ENCODE results near the gene RALGAPA2.

The RALGAPA2 gene

DNA sequence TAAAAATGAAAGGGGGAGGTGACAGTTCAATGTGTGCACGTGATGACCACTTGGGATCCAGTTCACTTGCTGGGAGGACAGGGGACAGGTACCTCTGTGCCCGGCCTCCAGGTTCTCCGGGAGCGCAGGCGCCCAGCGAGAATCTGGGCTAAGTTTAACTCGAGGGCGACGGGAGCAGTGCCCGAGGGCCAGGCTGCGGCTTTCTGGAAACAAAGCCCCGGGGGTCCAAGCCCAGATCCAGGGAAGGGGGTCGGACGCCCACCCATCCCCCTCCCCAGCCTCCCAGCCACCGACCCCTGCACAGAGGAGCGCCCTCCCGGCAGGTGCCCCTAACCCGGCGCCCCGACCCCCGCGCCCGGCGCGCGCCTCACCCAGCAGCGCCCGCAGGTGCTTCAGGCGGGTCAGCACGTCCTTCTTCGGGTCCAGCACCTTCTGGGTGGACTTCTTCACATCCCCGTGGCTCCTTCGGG lies 405 bp downstream of the RALGAPA2 start:
- no peak for DNase-seq (ENCODE audit: low read depth)
- TF ChIP-seq, protein P1, sequence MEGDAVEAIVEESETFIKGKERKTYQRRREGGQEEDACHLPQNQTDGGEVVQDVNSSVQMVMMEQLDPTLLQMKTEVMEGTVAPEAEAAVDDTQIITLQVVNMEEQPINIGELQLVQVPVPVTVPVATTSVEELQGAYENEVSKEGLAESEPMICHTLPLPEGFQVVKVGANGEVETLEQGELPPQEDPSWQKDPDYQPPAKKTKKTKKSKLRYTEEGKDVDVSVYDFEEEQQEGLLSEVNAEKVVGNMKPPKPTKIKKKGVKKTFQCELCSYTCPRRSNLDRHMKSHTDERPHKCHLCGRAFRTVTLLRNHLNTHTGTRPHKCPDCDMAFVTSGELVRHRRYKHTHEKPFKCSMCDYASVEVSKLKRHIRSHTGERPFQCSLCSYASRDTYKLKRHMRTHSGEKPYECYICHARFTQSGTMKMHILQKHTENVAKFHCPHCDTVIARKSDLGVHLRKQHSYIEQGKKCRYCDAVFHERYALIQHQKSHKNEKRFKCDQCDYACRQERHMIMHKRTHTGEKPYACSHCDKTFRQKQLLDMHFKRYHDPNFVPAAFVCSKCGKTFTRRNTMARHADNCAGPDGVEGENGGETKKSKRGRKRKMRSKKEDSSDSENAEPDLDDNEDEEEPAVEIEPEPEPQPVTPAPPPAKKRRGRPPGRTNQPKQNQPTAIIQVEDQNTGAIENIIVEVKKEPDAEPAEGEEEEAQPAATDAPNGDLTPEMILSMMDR (conservative IDR thresholded peaks at IDR 0.05; ENCODE audit: control insufficient read depth, insufficient read depth, low read depth, low read length), result no peak
- peak overlapping the region; percentile 62 for H3K4me3 ChIP-seq (ENCODE audit: control insufficient read depth, low read depth, low read length)

DNA sequence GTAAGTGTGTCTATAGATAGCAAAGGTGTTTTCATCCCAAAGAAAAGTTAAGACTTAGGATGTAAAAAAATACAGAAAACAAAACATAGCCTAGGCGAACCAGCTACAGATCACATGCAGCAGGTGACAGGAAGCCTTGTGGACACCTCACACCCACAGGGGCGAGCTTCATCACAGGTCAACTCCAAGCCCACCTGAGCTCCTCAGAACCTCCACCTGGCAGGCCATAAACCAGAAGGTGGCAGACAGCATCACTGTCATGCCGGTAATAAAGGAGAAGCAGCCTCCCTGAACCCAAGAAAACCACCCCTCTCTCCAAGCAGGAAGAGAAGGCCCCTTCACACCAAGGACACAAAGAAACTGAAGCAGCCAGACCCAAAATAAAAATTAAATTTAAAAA lies 1.0 kb downstream of the RALGAPA2 start:
- no peak overlapping the region for H3K4me3 ChIP-seq (ENCODE audit: control insufficient read depth, low read depth, low read length)
- TF ChIP-seq, protein P1 (conservative IDR thresholded peaks at IDR 0.05; ENCODE audit: control insufficient read depth, insufficient read depth, low read depth, low read length), result no peak
- DNase-seq (ENCODE audit: low read depth), result no peak

DNA sequence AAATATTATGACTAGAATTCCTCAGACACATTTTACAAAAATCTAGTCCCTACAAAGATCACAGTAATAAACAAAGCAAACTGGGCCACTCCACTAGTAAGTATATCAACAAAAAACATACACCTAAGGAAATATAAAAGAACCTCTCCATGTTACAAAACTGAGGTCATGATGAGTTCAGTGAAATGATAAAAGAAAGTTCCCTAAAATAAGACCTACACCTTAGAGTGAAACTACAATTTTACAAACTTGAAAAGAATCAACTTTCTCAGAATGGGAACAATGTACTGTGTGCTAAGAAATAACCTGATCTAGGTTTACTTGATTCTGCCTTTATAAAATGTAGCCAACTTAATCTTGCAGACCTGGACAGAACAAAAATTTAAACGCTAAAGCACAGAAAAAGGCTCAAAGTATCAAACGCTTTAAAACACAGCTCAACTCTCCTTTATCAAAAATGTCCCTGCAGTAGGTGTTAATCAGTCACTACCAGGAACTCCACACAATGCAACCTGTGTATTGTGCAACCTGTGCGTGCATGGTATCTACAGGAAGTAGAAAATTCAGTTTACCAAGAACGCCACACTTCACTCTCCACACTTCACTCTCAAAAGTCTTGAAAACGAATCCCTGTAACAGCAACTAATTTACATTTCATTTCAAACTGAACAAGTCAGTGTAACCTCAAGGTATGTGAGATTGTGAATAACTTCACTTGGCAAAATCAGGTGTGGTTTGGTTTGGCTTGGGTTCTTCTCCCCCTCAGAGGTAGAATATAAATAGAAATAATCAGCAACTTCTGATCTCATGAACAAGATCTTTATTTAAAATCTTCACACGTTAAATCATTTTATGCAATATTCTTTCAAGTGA lies 1.8 kb downstream of the RALGAPA2 start:
- no peak overlapping the region for H3K4me3 ChIP-seq (ENCODE audit: control insufficient read depth, low read depth, low read length)
- TF ChIP-seq, protein P1 (conservative IDR thresholded peaks at IDR 0.05; ENCODE audit: control insufficient read depth, insufficient read depth, low read depth, low read length), result no peak
- no peak for DNase-seq (ENCODE audit: low read depth)

DNA sequence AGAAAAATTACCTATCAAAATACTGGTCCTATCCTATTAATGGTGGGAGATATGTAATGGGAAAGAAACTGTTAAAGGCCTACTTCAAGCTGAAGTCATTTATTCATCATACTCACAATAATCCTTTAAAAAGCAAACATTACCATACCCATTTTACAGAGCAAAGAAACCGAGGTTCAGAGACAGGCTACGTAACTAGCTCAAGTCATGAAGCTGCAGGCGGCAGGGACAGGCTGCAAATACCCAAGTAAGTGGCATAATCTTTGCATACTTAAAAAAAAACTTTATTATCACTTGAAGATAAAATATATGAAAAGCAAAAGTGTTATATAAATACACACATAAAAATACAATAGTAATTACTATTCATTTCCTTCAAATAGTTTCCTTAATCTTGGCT lies 2.6 kb downstream of the RALGAPA2 start:
- no peak for DNase-seq (ENCODE audit: low read depth)
- TF ChIP-seq, protein P1 (conservative IDR thresholded peaks at IDR 0.05; ENCODE audit: control insufficient read depth, insufficient read depth, low read depth, low read length), result no peak
- no peak overlapping the region for H3K4me3 ChIP-seq (ENCODE audit: control insufficient read depth, low read depth, low read length)

DNA sequence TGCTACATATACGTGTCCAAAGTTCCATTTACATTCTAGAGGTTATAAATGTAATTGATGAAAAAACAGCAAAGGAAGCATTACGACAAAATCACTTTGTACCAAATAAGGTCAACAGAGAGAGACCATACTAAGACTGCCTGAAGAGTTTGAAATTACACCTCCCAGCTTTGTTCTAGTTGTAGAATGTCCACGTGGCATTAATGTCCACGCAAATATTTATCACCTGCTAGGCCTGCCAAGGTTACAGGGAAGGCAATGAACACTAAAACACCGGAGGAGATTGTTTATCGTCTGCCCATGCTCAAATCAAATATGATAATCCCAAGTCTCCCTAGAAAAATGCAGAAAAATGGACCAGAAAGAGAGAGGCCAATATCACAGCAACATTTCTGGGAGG lies 6.2 kb downstream of the RALGAPA2 start:
- no peak for DNase-seq (ENCODE audit: low read depth)
- TF ChIP-seq, protein P1 (conservative IDR thresholded peaks at IDR 0.05; ENCODE audit: control insufficient read depth, insufficient read depth, low read depth, low read length), result no peak
- H3K4me3 ChIP-seq (ENCODE audit: control insufficient read depth, low read depth, low read length), result no peak overlapping the region

DNA sequence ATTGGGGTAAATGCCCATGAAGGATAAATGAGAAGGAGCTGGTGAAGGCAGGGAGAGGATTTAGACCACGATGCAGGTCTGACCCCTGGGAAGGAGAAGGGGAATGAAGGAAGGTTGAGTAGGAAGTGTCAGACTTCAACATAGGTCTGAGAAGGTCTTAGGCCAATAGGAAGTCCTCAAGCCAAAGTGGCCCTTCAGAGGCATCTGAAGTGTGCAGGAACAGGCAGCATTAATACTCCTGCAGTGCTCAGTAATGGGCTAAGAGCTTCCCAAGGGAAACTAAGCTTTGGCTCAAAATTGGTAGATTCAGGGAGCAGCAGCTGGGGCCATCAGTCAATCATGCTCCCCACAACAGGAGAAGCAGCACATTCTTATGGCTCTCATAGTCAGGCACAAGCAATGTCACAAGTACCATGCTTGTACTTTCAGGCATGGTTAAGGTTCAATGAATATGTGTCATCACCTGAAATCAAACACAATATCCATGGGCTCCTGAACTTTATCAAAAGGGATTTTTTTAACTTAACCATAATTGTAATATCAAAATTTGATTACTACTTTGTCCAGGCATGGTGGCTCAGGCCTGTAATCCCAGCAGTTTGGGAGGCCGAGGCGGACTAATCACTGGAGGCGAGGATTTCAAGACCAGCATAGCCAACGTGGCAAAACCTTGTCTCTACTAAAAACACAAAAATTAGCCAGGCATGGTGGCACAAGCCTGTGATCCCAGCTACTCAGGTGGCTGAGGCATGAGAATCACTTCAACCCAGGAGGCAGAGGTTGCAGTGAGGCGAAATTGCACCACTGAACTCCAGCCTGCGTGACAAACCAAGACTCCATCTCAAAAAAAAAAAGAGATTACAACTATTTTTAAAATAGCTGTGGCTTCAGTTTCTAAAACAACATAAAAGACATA lies 9.9 kb downstream of the RALGAPA2 start:
- no peak for DNase-seq (ENCODE audit: low read depth)
- no peak overlapping the region for H3K4me3 ChIP-seq (ENCODE audit: control insufficient read depth, low read depth, low read length)
- TF ChIP-seq, protein P1 (conservative IDR thresholded peaks at IDR 0.05; ENCODE audit: control insufficient read depth, insufficient read depth, low read depth, low read length), result no peak

Measured in fibroblast of mammary gland (primary cell).